ENCODE results near the gene BEND5.

BEND5 gene

DNA sequence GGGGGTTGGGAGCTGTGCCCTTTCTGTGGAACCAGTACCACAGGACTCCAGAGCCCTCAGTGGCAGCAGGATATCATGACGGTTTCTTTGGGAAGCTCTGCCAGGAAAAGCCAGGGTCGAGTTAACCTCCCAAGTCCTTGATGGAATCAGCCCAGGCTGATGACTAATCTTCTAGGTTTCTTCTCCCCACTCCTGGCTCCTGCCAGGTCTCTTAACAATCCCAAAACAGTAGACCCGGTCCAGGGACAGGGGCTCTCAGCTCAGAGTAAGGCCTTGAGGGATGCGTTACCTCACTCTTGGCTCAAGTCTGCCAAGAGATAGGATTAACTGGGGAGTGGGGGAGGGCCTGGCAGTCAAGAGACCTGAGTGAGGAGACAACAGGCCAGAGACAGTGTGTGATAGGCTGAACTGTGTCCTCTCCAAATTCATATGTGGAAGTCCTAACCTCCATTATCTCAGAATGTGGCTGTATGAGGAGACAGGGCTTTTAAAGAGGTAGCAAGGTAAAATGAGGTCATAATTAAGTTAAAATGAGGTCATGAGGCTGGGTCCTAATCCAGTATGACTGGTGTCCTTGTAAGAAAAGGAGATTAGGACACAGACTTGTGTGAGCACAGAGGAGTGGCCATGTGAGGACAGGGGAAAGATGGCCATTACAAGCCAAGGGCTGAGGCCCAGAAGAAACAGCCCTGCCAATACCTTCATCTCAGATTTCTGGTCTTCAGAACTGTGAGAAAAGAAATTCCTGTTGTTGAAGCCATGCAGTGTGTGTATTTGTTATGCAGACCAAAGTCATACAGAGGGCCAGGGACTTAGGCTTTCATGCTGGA, 95.0 kb downstream of the BEND5 start:
- DNase-seq (ENCODE audit: low read depth in 2 of 2): peak in 1 of 2 experiments; percentile 7

DNA sequence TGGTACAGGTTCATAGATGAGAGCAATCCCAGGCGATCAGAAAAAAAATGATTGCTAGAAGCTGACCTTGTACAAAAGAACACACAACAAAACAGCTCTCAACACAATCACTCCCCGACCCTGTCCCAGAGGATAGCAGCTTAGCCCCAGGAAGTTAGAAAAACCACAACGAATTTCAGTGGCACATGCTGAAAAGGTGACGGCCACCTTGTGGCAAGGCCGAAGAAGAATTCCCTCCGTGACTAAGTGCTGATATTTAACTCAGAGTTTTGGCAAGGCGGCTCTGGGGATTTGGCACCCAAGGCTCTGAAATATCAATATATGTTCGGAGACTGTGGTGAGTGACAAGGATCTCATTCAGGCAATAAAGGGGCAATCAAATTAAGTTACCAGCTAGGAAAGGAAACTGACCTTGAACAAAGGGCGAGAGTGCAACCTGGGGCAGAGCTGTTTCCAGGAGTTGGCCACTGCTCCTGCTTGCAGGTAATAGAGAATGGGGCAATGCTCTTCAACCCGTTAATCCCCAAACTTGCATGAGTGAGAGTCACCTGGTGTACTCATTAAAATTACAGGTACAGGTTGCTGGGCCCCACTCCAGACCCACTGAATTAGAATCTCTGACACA, 96.2 kb downstream of the BEND5 start:
- no peak for DNase-seq (ENCODE audit: low read depth in 2 of 2)

DNA sequence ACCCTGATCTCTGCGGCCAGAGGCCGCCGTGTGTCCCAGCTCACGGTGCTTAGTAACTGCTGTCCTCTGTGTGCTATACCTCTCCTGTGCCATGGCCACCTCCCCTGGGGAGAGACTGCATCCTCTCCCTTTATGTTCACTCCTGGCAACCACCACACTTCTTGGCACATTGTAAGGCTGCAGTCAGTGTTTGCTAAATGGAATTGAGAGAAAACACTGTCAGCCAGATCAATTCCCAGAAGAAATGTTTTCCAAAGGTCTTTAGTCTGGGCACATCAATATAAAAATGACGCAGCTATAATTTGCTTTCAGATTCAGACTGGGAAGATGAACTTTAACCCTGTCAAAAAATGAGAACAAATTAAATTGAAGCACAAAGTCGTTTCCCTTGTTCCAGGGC, 96.8 kb downstream of the BEND5 start:
- DNase-seq (ENCODE audit: low read depth in 2 of 2): no peak

DNA sequence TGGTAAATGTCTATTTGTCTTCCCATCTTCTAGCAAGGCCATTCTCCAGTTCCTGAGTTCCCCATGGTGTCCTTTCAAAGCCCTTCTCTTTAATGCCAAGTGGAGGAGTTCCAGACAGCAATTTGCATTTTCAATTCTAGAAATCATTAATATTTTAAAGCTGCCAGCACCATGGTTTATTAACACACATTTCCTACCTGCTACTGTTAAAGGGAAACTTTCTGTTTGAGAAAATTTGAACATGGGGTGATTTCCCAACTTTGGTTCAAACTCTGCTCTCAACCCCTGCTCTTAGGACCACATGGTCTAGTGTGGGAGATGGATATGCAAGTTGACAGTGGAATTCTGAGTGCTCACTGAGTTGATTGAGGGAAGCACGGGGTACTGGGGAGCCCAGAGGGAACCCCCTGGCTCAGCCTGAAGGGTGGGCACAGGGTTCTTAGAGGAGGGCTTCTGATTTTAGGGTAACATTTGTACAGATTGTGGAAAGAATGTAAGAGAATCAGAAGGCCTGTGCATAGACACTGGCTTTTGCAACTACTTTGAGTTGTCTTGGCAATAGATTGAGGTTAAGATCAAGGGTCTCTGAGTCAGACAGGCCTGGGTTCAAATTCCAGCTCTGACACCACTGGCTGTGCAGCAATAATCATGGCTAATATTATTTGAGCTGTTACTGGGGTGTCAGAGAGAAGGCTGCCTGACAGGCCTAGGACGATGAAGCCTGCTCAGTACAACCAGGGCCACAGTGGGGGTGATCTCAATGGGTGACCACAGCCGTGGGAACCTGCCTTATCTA, 97.8 kb downstream of the BEND5 start:
- DNase-seq (ENCODE audit: low read depth in 2 of 2): no peak

Data from fibroblast of skin of left quadriceps (primary cell).